ENCODE data around the gene ZSWIM6.

Gene ZSWIM6

DNA sequence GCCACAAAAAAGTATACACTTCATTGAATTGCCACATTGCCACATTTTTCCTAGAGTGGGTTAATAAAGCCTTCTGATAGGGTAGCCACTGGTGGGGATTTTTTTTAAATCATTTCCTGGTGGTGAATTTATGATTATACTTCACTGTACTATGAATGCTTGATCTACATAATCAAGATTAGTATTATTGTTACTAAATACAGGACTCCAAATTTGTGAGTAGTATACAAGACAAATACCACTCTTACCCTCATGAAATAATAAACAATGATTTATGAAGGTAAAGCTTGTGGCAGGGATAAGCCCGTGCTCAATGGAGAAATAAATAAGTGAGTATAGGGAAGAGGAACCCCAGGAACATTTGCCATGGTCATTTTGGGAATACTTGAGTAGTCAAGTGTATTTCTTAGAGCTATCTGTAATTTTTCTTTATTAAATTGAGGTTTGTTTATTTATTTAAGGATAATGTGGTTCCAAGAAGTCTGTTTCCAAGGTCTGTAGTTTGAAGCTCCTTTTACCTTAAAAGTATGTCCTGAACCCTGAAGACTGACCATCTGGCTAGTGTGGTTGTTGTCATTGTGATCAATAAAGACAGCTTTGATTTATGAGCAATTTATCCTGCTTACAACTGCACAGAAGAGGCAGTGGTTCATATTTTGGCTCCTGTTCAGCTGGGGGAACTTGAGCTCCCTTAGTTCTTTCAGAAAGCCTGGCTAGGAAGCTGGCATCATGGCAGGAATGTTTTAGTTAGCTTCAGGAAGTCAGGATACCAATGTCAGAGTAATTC is 118.6 kb downstream of the ZSWIM6 start:
- no peak for DNase-seq

DNA sequence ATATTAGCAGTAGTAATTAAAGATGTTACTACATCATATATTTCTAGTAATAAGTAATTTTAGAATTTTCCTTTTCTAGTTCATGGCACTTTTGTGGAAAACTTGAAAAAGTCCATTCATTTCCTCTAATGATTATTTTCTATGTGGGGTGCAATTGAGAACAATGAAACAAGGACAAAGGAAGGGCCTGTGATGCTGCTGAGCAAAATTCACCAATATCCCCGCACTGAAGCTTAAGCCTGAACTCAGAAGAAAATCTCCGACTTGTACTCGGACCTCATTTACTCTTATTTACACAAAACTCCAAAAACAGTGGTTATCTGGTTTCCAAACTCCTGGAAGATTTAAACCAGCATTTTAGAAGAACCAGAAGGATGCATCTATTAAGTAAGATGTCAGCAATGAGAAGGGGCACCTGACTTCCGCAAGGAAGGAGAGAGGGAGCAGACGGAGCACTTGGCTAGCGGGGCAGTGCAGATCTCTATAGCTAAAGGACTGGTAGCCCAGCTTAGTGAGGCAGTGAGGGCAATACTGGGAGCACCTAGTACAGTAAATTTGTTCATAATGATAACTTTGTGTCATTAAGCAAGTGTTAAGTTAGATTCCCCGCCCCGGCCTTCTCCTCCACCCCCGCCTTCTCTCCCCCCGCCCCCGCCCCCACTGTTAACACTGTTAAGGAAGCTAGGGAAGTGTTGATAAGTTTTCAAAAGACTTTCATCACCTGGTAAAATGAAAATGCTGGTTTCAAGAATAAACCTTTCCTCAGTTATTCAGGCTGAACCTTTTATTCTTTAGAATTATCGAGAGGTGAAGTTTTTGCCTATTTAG is 123.3 kb downstream of the ZSWIM6 start:
- DNase-seq, result no peak

DNA sequence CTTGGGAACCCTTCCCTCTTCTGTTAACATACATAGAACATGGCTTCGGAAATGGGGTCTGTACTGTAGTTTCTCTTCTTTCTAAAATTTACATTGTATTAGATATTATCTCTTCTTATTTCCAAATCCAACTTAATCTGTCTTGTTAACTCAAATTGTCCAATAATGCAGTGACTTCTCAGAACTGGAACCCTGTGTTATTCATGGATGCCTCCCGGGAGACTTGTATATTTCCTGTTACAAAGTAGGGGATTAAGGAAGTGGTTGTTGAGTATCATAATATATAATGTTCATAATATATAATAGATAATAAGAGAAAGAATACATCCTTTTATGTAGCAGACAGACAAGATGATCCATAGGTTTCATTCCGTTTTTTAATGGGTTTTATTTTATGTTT is 128.4 kb downstream of the ZSWIM6 start:
- no peak for DNase-seq

DNA sequence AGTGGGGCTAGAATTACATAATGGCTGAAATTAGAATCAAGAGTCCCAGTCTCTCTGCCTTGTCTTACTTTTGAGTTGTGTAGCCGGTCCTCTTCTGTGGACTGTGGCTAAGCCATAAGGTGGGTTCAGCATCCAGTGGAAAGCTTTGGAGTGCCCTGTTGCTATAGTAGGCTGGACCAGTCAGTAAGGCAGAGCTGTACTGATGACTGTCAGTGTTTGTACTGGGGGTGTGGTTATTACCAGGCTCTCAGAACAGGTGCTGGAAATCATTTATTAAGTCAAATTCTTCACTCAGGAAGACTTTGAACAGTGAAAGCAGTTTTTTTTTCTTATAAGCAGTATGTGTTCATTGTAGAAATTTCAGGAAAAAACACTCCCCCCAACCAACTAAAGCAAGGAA is 129.4 kb downstream of the ZSWIM6 start:
- no peak for DNase-seq

DNA sequence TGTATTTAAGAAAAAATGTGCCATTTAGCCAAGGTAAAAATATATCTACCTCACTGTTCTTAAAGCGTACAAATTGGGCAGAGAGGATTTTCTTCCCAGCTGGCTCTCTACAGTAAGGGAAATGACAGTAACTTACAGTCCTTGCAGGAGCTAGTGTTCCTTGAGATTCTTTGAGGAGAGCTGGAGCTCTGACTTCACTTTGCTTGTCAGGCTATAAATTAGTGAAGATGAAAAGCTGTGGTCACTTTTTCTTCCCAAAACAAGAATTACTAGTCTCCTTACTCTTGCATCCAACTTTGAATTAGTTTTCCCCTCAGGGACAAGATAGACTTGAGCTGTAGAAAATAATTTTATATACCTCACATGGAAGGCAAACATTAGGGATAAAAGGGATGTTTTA is 129.9 kb downstream of the ZSWIM6 start:
- DNase-seq, result no peak

DNA sequence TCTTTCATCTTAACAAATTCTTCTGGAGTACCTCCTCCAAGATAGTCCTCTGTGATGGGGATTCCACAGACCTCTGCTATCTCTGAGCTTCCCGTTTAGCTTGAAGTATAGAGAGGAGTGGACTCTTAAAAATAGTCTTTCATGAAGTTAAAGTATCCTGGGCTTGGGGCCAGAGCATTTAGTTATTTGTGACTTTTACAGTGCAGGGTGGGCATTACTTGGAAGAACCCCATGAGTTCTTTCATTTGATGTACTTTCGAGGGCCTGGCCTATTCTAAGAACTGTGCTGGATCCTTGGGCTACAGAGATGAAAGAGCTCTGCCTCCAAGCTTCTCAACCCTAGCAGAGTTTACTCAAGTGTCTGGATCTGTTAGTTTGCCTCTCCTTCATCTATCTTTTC is 131.5 kb downstream of the ZSWIM6 start:
- DNase-seq, result no peak

DNA sequence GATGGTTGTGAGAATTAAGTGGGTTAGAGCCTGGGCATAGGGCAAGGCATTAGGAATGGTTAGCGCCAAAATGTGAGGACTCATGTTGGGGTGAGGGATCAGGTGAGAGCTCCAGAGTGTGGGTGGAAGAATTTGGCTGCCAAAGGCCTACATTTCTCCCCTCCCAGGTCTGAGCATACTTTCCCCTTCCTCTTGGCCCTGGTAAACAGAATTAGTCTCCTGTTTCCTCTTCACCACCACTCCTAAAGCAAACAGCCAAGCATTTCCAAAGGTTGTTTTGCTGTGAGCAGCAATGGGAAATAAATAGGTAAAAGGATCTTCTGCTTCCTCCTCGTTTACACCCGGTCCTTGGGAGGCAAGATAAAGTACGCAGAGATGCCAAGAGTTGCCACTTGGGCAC is 132.5 kb downstream of the ZSWIM6 start:
- DNase-seq, result no peak

DNA sequence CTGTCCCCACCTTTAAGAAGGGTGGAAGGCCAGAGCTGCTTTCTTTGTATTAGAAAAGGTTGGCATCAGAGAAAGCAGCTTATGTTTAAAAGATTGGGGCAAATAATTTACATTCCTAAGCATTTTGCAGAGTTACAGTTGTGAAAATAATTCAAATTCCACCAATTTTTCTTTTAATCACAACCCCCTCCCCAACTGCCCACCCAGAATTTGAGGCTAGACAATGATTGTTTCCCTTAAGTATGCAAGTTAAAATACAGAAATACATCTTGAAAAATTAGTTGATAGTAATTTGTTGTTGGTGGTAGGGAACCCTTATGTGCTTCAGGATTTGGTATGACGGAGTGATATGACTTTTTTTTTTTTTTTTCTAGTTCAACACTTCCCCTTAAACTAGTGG is 133.0 kb downstream of the ZSWIM6 start:
- no peak for DNase-seq

DNA sequence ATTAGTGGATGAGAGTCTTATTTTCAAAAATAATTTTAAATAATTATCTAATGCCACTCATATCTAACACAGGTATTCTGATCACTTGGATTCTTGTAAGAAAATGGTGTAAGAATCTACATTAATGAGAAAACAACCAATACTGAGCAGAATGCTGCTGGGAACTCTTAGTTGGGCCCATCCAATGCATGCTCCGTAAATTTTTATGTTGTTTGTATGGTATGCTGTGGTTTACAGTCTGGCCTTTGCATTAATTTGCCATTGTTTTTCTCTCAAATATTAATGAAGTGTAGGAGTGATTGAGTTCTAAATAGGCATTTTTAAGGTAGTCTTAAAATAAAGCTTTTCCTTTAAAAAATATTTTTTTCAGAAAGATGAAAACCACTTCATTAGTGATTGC is 133.4 kb downstream of the ZSWIM6 start:
- no peak for DNase-seq

DNA sequence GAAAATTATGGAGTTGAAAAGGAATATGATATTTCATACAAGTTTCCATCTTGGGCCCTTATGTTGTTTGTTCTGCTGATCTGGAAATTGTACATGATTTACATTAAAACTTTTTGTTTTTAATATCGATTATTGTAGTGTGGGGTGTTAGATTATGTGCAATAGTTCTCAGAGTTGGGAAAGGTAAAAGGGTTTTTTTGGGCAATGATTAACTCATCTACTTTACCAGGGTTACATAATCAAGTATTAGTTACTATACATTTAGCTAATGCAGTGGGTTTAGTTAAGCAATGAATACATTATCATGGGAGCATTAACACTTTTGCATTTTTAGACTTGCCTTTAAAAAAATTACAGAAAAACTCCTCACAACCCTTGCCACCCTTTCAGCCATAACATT is 134.0 kb downstream of the ZSWIM6 start:
- DNase-seq, result no peak

DNA sequence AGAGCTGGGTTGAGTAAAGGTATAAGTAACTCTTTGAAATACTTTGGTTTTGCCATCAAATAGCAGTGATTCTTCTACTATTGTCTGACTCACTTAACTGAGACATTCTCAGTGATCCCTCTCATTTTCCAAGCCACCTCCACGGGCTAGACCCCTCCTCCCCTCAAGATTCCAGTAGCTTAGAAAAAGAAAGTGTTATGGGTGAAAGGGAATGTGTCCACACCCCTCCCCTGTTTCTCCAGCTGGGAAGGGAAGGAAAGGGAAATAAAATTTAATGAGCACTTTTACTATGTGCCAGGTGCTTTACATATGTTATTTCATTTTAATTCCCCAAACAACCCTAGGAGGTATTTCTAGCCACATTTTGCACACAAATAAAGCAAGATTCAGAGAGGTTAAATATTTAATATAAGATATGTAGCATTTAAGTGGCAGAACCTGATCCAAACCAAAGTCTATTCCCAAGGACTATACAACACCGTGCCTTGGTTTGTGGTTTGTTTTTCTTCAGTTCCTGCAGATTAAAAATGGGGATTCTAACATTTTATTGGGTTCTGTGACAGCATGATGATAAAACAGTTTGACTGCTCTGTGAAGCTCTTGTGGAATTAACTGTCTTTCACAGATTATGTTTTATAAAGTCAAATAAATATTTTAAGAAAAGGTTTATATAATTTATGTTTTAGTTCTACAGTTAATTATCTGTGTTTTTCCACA is 135.9 kb downstream of the ZSWIM6 start:
- no peak for DNase-seq

DNA sequence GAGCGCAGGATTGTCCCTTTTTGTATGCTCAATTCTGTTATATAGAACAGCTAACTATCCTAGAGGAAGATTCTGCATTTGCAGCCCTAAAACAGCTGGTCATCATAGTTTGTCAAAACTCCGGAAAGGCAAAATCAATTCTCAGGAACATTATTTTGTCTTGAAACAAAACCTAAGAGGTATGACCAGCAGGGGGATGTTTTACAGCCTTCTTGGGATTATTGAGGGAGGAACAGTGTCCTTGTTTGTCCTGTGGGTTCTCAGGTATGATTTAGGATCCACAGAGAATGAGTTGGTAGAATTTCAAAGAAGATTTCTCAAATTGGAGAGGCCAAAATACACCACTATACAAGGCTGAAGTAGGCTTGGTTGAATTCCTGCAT is 136.4 kb downstream of the ZSWIM6 start:
- DNase-seq, result no peak

DNA sequence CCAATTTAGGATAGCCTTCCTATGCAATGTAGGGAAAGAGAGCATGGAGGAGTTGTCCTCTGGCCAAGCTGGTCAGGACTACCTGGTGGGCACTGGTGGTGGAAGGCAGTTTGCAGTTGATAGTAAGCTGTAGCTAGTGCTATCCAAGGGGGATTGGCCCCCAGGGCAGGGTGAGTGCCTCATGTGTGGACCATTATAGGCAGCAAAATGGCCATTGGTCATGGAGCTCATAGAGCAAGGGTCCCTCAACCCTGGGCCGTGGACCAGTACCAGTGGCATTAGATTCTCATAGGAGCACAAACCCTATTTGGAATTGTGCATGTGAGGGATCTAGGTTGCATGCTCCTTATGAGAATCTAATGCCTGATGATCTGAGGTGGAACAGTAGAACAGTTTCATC is 139.3 kb downstream of the ZSWIM6 start:
- DNase-seq, result no peak

DNA sequence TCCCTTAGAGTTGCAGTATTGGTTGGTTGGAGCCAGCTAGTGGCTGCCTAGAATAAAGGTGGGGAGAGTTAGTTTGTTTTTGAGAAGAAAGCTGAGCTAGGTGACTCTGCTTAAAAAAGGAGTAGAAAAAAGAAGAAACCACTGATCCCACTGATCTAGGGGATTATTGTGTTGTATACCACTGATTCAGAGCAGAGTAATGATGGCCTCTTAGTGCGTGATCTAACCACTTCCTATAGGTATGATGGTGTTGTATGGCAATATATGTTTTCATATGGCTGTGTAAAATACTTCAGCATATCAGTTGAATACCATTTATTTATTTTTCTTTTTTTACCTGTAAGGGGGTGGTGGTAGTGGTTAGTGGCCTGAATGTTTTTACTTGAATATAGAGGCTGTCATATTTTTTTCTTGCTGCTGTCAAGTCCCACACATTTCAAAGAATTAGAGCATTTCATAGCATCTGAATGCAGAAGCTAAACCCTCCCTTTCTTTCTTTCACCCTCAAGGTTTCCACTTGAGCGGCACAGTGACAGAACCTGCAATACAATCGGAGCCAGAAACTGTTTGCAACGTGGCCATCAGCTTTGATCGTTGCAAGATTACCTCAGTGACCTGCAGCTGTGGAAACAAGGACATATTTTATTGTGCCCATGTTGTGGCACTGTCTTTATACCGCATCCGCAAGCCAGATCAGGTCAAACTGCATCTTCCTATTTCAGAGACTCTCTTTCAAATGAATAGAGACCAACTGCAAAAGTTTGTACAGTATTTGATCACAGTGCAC is 140.3 kb downstream of the ZSWIM6 start:
- no peak for DNase-seq

DNA sequence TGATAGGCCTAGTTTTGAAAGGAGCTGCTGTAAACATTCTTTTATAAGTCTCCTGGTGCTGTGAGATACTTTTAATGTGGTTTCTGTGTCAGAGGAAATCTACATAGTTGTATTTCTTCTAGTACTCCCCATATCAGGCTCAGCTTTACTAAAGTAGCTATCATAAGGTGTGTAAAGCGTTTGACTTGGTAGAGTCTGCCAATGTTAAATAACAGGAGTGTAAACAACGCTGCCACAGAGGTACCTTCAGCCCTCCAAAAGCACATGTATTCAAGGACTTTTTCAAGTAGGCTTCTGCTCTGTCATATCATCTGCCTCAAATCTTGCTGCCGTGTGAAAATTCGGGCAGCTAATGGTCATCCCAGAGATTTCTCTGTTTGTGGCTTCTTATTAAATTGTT is 142.7 kb downstream of the ZSWIM6 start:
- no peak for DNase-seq

DNA sequence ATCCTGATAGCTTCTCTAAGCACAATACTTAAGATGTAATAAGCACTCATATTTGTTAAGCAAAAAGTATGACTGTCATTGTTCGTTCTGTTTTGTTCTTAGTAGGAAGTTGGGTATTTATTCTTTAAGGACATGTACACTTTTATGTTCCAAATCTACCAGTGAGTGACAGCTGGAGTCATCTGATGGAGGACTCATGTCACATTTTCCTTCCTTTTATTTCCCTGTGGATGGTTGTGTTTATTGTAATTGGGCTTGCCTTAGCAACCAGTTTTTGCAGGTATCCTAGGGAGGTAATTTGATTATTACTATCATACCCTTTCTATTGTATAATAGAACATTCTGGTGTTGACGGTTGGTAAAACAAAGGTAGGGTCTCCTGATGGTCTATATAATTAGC is 145.7 kb downstream of the ZSWIM6 start:
- DNase-seq, result no peak

DNA sequence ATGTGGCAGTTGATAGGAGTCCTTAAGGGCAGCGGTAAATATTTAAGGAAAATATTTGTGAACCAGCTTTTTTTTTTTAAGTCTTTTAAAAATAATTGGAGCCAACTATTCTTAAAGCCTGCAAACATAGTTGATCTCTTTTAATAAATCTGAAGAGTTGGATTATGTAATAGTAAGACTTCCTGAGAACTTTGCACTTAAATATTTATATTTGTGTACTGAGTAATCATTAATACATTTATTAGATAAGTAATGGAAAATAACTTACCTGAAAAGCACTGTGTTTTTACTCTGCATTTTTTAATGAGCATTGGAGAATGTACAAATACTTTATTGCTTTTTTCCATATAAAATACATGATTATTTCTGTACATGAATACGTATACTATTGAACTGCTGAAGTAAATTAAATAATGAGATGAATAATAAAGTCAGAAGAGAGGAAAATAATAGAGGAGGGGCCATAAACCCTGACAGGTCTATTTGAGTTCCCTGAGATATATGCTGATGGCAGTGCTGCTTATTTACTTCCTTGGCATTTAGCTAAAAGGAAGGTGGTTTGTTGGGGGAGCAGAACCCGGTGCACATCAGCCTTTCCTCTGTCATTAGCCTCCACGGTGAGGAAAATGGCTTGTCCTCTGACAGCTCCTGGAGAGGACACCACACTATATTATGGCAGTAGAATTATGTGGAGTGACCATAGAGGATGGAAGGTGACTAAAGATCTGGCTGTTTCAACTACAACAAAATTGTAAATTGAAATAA is 148.0 kb downstream of the ZSWIM6 start:
- no peak for DNase-seq

DNA sequence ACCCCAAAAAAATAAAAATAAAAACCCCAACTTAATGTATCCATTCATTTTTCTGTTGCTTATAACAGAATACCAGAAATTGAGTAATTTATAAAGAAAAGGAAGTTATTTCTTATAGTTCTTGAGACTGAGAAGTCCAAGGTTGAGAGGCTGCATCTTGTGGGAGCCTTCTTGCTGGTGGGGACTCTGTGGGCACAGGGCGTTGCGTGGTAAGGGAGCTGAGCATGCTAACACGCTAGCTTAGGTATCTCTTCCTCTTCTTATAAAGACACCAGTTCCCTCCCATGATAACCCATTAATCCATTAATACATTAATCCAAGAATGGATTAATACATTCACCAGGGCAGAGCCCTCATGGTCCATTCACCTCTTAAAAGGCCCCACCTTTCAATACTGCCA is 150.9 kb downstream of the ZSWIM6 start:
- no peak for DNase-seq

DNA sequence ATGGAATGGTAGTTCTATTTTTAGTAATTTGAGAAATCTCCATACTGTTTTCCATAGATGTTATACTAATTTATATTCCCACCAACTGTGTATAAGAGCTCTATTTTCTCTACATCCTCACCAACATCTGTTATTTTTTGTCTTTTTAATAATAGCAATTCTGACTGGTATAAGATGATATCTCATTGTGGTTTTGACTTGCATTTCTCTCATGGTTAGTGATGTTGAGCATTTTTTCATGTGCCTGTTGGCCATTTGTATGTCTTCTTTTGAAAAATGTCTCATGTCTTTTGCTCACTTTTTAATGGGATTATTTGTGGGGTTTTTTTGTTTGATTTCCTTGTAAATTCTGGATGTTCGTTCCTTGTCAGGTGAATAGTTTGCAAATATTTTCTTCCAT is 154.4 kb downstream of the ZSWIM6 start:
- no peak for DNase-seq

DNA sequence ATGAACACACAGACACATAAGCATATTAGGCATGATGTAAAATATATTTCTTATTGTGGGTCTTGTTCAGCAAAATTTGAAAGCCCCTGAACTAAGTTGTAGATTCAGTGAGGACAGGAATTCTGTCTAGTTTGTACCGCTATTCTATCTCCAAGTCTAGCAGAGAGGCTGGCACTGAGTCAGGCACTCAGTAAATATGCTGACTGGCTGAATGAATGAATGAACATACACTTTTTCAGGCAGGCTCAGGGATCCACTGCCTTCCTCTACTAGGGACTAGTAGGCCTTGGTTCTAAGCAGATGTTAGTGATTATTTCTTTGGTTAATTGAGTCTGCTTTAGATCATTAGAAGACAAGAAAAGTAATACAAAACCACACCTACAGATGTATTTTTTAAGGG is 157.5 kb downstream of the ZSWIM6 start:
- no peak for DNase-seq

DNA sequence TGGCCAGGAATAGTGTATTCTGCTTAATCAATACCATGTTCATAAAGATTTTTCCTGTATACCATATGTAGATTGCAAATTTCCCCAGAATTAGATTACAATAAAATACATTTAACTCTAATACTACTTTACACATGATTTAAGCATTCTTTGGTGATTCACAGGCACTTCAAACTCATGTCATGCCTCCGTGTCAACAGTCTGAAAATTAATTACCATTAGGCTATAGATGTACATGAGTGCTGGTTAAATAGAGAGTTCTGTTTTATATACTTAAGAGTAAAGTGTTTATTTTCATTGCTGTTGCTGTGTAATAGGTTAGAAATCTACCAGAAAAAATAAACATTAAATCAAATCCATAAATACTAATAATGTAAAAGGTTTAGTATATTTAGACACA is 159.8 kb downstream of the ZSWIM6 start:
- no peak for DNase-seq

DNA sequence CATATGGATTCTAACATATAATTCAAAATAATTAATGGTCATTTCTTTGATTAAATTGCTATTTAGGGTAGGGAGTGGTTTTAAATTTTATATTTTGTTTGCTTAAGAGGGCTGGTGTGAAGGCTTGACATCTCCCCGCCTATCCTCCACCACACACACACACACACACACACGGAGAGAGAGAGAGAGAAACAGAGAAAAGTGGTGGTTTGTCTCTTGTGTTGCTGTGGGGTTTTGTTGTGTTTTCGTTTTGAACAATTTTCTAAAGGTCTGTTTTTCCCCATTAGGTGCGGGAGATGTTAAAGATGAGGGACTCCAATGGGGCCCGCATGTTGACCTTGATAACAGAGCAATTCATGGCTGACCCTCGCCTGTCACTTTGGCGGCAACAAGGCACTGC is 161.9 kb downstream of the ZSWIM6 start:
- no peak for DNase-seq
